NCI-H2171 treated with DMSO at 0.1 percent for 48 hours (cell line): ENCODE measurements around the gene SCYL3.
"Not testable (repeated sequence)": the region's sequence is repeated elsewhere in the genome, so short reads cannot be mapped to it uniquely, and the experiment has no call there.

Experiments used
- DNase-seq: peaks from one replicate; lab custom pipeline; 2025; lab: John Stamatoyannopoulos, UW

SCYL3 gene

GRCh38 chr1:169871988-169872387, 21.7 kb downstream of the SCYL3 start:
- DNase-seq = not testable (repeated sequence)

DNA sequence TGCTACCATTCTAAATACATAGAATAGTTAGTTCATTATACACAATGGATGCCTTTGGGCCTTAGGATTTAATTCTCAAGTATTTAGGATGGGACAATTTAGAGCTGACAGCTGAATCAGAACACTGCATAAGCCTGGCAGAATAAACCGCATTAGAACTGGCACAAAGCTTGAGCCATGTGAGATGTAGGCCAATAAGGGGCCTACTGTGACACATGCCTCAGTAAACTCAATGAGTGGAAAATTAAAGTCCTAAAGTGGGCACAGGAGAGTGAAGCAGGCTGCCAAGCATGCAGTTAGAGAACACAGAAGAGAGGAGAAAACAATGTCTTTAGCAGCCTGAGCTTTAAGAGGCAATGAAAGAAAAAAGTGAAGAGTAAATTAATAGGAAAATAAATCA, 24.3 kb downstream of the SCYL3 start:
- DNase-seq = no peak

DNA sequence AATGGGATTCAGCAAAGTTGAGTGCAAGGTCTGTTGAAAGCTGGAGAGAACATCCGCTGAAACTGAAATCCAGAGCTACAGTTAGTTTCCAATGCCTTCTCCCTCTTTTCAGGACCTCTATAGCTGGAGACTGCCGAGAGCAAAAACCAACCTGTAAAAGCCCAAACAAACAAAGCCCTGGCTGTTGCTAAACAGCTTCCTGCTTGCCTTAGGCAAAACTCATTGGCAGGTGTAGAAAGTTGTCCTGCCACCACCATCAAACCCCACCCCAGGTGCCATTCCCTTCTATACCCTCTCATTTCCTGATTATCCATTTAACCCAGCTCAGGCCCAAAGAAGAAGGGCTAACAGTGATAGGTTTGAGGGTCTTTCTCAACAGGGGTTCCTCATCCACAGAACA, 24.7 kb downstream of the SCYL3 start:
- no peak for DNase-seq

- no peak for DNase-seq
These were observed 26.6 kb downstream of the SCYL3 start for GRCh38 chr1:169867012-169867675.

DNA sequence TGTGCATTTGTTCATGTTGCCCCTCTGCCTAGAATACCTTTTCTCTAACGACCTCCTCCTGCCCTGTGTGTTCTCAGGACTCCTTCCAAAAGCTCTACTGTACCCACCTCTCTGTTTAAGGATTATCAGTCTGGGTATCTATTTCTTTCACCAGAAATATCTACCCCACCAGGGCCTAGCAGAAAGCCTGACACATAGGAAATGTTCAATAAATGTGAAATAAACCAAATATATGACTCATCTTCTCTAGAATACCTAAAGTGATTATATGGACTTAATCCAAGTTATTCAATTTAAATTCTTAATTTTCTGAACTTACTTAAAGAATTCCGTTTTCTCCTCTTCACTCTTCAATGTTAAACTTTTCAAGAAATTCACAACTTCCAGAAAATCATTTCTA, 27.1 kb downstream of the SCYL3 start:
- no peak for DNase-seq

GRCh38 chr1:169864531-169864930, 29.2 kb downstream of the SCYL3 start:
- DNase-seq = not testable (repeated sequence)

GRCh38 chr1:169860750-169861149, 32.9 kb downstream of the SCYL3 start:
- DNase-seq = no peak

DNA sequence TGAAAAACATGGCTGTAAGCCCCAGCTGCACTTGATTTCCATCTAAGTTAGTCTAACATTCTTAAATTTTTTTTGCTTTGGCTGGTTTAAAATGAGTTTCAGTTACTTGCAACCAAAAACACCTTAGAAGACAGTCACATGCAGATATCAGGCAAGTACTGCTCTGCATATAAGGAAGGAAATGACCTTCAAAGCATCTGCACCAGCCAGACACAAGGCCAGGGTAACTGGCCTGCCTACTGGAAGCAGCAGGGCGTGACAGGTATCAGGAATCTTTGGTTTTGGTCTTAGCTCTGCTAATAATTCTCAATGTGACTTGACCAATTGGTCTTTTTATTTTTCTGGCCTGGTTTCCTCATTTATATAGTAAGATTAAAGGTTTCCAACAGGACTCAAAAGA, 33.5 kb downstream of the SCYL3 start:
- DNase-seq = no peak

GRCh38 chr1:169859001-169859400, 34.7 kb downstream of the SCYL3 start:
- no peak for DNase-seq

DNA sequence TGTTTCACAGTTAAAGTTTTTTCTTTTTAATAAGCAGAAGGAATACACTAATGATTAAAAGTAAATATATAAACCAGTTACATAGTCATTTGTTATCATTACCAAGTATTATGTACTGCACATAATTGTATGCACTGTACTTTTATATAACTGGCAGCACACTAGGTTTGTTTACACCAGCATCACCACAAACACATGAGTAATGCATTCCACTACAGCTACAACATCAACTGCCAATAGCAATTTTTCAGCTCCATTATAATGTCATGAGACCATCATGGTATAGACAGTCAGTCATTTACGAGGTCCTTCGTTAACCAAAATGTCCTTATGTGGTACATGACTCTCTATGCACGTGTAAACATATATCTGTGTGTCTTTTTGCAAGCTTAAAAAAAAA, 35.2 kb downstream of the SCYL3 start:
- no peak for DNase-seq

GRCh38 chr1:169853341-169853740, 40.4 kb downstream of the SCYL3 start:
- DNase-seq = no peak

GRCh38 chr1:169849346-169850022, 44.2 kb downstream of the SCYL3 start:
- DNase-seq = no peak

DNA sequence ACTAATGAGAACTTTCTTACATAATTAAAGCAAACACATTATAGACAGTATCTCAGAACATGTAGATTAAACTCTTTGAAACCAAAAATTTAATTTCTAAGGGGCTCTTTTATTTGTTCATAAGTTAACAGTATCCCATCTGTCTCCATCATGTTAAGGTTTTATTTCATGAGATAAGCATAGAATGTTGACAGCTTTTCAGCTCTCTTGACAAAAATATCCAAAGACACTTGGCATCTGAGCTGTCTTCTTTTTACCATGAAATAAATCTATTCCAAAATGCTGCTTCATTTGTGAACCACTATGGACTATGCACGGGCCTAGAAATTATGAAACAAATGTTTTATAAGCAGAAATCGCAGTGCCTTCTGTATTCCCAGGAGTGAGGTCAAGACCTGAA, 45.2 kb downstream of the SCYL3 start:
- DNase-seq = no peak

DNA sequence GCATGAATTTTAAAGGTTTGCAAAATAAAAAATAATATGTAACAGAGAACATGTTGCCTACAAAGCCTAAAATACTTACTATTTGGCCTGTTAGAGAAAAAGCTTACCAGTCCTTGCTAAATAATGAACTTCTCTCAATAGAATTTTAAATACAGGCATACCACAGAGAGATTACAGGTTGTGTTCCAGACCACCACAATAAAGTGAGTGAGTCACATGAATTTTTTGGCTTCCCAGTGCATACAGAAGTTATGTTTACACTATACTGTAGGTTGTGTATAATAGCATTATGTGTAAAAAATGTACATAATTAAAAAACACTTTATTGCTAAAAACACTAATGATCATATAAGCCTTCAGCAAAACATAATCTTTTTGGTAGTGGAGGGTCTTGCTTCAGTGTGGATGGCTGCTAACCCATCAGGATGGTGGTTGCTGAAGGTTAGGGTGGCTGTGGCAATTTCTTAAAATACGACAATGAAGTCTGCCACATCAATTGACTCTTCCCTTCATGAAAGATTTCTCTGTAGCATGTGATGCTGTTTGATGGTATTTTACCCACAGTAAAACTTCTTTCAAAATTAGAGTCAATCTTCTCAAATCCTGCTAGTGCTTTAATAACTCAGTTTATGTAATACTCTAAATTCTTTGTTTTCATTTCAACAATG, 48.6 kb downstream of the SCYL3 start:
- DNase-seq = no peak

GRCh38 chr1:169838942-169839341, 54.8 kb downstream of the SCYL3 start:
- DNase-seq = no peak

- no peak for DNase-seq
These were observed 57.5 kb downstream of the SCYL3 start for GRCh38 chr1:169836198-169836597.

DNA sequence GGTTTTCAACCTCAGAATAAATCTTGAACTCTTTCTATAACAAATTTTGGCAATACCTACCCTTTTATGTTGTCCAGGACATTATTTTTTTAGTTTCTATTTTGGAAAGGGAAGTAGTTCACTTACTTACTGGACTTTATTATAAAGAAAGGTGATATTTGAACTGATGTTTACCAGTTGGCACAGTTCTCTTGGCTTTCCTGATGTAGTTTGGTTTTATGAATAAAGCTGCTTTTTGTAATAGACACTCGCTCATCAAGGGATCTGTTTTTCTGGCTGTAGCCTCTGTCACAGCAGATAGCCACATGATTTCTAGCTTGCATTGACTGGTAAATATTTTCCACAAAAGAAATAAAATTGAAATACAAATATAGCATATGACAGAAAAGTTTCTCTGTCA, 58.0 kb downstream of the SCYL3 start:
- no peak for DNase-seq

GRCh38 chr1:169834869-169835268, 58.8 kb downstream of the SCYL3 start:
- no peak for DNase-seq

GRCh38 chr1:169833179-169833901, 60.4 kb downstream of the SCYL3 start:
- DNase-seq = no peak

GRCh38 chr1:169829671-169830070, 64.0 kb downstream of the SCYL3 start:
- DNase-seq = no peak

DNA sequence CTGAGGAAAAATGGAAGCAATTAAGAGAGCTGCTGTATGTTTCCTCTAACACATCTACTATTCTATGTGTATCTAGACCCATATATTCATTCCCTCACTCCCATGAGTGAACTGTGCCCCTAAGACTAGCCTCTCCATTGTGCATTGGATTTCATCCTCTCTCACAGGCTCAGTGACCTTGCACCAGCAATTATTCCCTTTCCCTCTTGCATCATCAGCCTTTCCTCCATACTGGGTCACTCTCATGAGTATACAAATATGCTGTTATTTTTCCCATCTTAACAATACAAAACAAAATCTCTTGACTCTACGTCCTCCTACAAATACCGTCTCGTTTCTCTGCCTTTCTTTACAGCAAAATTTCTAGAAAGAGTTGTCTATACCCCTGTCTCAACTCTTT, 69.5 kb downstream of the SCYL3 start:
- no peak for DNase-seq

DNA sequence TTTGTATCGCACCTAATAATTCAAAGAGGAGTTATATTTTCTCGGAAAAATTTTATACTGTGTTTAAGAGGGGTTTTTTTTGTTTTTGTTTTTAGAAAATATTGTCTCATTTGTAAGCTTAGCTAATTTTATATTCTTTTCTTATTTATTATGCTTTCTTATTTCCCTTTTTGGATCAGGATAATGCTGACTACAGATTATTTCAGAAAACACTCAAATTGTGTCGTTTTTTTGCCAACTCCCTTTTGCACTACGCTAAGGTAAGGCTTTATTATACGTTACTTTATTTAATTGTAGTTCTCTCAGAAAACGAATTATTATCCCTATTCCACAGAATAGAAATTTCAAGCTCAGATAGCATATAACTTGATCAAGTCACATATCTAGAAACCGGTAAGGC, 72.2 kb downstream of the SCYL3 start:
- no peak for DNase-seq

- no peak for DNase-seq
These were observed 77.1 kb downstream of the SCYL3 start for GRCh38 chr1:169816617-169817016.
